PC-9 (cell line): ENCODE results near the gene FAM43A.

Experiments
- EZH2 ChIP-seq: fragments of 200-600 bp; sonication (generic); IDR thresholded peaks from 2 replicates; pipeline ENCODE4 v1.8.0; 2017; ENCODE audit warnings: antibody characterized with exemption, low read depth
- TF ChIP-seq, protein P1 (sequence below): fragments of 200-600 bp; sonication (generic); conservative IDR thresholded peaks from 2 replicates; pipeline ENCODE4 v1.6.1; 2017; ENCODE audit warnings: mixed run types, antibody characterized with exemption, mild to moderate bottlenecking, moderate library complexity

DNA sequence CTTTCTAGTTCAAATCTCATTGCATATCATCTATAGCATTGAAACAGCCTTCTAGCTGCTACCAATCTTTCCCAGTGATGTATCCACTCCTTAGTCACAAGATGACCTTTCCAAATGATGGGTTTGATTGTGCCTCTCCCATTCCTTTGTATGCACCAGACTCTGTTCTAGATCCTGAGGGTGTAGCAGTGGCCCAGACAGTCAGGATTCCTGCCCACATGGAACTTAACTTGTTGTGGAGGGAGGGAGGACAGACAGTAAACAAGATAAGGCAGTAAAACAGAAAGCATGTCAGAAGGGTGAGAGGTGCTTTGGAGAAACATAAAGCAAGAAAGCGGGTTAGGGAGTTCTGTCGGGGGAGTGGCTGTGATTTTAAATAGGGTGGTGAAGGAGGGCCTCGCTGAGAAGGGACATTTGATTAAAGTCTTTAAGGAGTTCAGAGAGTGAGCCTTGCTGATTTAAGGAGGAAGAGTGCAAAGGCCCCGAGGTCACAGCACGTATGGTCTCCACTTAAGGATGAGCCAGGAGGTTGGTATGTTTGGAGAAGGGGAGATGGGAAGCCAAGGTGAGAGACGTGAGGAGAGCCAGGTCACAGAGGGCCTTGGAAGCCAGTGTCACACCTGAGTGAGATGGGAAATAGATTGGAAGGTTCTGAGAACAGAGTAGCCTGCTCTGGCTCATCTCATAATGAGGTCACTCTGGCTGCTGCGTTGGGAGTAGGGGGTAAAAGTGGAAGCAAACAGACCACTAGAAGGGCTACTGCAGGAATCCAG is 38.3 kb downstream of the FAM43A start:
- TF ChIP-seq, protein P1, sequence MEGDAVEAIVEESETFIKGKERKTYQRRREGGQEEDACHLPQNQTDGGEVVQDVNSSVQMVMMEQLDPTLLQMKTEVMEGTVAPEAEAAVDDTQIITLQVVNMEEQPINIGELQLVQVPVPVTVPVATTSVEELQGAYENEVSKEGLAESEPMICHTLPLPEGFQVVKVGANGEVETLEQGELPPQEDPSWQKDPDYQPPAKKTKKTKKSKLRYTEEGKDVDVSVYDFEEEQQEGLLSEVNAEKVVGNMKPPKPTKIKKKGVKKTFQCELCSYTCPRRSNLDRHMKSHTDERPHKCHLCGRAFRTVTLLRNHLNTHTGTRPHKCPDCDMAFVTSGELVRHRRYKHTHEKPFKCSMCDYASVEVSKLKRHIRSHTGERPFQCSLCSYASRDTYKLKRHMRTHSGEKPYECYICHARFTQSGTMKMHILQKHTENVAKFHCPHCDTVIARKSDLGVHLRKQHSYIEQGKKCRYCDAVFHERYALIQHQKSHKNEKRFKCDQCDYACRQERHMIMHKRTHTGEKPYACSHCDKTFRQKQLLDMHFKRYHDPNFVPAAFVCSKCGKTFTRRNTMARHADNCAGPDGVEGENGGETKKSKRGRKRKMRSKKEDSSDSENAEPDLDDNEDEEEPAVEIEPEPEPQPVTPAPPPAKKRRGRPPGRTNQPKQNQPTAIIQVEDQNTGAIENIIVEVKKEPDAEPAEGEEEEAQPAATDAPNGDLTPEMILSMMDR = no peak
- TF ChIP-seq EZH2 = no peak
